ELF-1 (cell line): ENCODE results near the gene ITGB2.
"Not testable (repeated sequence)": the region's sequence is repeated elsewhere in the genome, so short reads cannot be mapped to it uniquely, and the experiment has no call there.

ENCODE experiments used
- DNase-seq: peaks from one replicate; pipeline ENCODE4 v3.0.0-alpha.2; 2016; ENCODE audit warnings: low read depth, low spot score

Gene ITGB2

DNA sequence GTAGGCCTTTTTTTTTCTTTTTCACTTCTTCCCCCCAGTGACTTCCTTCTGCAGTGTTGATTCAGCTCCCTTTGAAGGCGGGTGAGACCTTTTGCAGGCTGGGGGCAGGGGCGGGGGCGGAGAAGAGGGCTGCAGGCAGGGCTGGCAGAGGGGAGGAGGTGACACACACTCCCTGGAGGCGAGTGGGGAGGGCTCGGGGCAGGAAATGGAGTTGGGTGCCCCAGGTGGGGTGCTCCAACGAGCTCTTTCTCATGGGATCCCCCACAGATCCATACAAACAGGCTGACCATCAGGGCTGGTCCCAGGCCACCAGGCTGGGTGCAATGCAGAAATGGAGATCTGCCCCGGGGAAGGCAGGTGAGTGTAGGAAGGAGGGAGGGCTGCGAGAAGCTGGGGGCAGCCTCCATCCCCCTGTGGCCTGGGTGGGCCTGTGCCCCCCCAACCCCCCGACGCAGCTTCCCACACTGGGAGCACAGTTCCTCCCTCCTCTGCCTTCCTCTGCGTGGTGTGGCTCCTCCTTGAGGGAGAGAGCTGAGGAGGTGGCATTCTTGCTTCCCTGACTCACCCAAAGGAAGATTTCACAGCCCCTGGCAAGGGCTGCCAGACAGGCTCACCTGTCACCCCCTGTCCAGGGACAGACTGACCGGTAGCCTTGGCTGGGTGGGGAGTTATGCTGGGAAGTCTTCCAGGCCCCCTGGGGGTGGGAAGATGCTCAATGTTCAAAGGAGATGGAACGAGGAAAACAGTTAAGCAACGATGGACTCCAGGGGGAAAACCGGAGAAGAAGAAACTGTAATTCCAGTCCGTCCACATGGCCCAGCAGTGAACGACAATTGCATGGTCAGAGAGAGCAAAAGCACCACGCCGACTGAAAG is 7.1 kb upstream of the ITGB2 start:
- DNase-seq: peak; percentile 65

DNA sequence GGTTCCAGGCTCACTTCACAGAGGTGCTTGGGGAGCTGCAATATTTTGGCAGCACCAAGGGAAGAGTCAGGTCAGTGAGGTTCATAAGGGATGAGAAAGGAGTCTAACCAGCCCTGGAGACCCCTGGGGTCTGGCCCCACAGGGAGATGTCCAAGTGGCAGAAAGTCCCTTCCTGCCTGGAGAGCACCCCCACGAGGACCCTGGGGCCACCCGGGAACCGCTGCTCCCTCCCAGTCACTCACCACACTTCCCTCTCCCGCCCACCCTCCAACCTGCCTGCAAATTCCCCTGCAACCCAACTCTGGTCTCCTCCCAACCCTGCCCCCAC is 6.5 kb upstream of the ITGB2 start:
- no peak for DNase-seq

DNA sequence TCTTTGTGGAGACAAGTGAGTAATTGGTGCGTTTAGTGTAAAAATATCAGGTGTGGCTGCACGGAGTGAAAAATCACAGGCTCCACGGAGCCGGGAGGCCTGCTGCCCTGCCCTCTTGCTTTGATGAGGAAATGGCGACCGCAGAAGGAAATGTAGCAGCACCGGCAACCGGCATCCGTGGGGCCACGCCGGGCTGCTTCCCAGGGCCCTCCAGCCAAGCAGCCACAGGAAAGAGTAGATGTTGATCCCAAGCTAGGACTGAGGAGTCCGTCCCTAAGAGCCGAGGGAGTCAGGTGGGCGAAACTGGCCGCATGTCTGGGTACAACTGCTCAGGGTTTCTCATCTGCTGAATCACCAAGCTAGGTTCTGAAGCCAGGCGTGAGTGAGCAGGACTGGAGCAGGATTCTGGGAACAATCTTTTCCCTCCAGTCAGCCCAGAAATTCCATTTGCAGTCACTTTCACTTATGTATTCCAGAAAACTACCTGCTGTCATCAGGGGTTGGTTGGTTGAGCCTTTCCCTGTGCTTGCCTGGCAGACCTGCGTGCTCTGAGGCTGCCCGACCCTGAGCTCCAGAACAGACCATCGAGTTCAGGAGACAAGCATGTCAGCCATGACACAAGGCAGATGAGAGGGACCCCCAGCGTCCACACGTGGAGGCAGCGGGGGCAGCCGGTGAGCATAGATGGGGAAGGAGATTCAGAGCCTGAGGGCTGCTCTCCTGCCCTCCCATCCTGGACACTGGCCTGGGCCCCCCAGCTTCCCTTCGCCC is 5.8 kb upstream of the ITGB2 start:
- DNase-seq: no peak

DNA sequence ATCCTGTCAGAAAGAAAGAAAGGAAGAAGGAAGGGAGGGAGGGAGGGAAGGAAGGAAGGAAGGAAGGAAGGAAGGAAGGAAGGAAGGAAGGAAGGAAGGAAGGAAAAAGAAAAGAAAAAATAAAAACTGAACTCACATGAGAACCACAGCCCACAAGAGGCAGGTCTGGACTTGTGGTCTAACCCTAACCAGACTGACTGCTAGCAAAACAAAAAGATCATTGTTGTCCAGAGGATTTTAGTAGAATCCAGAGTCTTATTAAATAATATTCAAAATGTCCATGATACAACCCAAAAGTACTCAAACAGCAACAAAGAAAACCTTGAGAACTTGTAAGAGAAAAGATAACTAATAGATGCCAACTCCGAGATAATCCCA is 4.7 kb upstream of the ITGB2 start:
- no peak for DNase-seq

DNA sequence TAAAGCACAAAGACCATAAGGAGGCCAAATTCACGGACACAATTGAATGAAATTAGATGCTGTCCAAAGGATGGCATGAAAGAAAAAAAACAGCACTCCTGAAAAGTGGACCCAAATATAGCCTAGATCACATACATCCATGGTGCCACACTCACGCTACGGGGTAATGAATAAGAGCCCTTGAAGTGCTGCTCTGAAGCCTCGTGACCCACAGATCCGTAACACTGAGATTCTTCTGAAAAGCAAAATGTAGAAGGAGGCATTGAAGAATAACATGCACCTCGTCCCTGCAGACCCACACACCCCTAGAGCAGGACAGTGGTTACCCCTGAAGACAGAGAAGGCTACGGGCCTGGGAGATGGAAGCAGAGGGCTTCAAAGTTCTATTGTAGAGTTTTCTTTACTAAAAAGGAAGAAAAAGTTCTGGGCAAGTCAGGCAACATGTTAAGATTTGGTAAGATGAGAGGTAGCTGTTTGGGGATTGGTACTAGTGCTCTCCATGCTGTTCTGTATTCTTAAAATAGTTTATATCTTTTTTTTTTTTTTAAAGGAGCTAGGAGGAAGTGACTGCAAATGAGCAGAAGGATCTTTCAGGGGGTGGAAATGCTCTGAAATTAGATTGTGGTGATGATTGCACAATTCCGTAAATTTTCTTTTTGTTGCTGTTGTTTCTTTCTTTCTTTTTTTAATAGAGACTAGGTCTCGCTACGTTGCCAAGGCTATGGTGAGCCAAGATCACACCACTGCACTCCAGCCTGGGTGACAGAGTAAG is 4.1 kb upstream of the ITGB2 start:
- no peak for DNase-seq

DNA sequence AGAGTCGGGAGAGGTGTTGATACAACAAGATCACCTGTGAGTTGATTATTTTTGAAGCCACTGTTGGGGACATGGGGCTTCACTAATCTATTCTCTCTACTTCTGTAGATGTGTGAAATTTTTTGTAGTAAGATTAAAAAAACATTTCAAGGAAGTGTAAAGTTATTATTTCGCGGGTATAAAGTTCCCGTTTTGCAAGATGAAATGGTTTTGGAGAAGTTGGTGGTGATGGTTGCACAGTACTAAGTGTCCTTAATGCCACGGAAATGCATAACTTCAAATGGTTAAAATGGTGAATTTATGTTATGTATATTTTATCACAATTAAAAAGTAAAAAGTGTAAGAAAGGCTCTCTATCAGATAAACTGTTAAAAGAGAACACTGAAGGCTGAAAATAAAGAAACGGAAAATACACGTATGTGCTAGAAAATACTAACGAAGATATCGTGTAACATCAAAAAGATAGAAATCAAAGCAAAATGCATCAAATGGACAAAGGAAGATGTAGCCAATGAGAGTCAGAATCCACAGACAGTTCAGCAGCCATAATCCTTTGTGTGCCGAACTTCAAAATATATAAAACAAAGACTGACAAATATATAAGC is 2.9 kb upstream of the ITGB2 start:
- no peak for DNase-seq

DNA sequence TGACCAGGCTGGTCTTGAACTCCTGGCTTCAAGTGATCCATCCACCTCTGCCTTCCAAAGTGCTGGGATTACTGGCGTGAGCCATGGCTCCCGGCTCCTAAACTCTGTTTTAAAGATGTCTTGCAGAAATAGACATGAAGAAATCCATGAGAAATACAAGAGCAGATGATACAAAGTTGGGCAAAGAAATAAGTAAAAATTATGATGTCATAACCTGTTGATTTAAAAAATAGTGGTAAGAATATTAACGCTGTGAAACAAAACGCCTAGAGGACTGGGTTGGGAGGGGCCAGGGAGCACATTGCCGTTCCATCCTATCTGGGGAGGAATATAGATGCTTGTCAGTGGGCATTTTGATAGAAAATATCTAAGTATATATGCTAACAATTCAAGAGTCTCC is 1.2 kb upstream of the ITGB2 start:
- no peak for DNase-seq

DNA sequence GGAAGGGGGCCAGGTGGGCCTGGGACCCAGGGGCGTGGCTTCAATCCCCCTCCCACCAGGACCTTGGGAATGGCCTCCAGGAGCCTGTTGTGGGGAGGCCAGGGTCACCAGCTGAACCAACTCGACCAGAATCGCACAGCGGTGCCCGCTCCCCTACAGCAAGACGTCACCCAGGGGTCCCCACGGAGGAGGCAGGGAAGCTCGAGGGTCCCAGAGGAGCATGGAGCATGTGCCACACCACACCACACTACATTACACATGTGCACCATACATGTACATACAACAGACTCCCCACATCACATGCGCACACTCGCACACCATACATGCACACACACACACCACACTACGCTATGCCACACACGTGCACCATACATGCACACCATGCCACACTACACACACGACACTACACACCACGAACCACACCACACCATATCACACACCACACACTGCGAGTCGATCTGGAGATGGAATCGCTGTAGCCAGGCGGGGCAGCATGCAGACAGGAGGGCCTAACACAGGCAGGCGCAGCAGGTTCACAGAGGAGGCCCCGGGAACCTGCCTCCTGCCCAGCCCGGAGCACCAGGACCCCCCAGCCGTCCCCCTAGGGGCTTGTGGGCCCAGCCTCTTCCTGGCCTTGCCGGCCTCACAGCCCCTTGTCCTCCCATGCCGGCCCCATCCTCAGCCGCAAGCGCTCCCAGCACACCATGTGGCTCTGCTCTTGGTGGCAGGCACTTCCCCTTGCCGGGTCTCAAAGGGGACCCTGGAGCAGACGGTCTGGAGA is 596 bp downstream of the ITGB2 start:
- DNase-seq: no peak

DNA sequence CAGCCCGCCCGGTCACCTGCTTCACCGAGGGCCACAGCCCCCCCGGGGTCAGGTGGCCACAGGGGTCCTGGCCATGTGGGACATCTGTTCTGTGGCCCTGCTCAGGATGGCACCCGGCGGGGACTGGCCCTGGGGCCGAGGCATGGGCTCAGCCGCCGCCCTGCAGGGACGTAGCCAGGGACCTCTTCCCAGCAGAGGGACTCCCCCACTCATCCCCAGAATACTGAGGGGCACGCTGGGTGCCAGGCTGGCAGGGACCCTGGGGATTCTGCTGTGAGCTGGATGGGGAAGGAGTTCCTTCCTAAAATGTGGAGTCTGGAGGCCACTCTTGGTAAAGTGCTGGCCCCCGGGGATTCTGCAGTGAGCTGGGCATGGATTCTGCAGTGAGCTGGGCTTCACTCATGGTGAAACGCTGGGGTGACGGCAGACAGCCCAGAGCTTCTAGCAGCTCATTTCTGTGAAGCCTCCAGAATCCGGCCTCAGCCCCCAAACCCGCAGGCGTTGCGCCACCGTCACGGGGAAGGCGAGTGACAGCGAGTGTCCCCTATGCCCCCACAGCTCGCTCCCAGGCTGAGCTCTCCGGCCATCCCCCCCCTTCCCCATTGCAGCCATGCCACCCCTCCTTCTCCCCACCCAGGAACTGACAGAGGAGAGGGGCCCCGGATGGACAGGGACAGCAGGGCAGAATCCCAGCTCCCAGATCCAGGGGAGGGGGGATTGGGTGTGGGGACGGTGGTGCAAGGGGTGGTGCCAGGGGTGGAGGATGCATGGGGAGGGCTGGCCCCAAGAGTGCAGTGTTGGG is 1.4 kb downstream of the ITGB2 start:
- no peak for DNase-seq

DNA sequence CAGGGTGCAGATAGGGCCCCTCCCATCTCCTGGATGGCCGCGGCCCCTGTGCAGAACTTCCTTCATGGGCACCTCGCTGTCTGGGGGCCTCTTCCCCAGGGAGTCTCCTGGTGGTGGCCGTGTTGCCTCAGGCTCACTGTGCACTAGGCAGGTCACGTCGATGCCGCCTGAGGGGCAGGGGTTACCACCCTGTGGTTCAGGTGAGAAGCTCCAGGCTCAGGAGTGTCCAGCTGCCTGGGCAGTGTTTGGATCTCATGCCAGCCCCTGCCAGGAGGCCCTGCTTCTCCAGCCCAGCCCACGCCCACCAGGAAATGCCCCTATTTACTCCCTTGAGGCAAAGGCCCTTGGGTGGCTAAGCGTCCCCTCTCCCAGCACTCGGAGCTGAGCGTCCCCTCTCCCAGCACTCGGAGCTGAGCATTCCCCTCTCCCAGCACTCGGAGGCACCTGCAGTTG is 2.1 kb downstream of the ITGB2 start:
- DNase-seq: no peak

DNA sequence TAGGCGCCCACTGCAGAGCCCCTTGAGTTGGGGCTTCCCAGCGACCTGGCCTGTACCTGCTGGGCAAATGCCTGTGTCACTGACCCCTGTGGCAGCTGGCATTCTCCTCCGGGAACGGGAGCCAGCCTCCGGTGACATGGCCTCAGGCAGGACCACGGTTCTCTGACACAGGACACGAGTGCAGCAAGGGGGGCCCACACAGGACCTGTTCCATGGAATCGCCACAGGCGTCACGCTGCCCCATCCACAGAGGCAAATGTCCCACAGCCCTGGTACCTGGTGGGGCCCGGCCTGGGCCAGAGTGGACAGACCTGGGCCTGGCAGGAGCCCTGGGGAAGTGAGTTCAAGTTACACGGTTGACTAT is 2.6 kb downstream of the ITGB2 start:
- no peak for DNase-seq

DNA sequence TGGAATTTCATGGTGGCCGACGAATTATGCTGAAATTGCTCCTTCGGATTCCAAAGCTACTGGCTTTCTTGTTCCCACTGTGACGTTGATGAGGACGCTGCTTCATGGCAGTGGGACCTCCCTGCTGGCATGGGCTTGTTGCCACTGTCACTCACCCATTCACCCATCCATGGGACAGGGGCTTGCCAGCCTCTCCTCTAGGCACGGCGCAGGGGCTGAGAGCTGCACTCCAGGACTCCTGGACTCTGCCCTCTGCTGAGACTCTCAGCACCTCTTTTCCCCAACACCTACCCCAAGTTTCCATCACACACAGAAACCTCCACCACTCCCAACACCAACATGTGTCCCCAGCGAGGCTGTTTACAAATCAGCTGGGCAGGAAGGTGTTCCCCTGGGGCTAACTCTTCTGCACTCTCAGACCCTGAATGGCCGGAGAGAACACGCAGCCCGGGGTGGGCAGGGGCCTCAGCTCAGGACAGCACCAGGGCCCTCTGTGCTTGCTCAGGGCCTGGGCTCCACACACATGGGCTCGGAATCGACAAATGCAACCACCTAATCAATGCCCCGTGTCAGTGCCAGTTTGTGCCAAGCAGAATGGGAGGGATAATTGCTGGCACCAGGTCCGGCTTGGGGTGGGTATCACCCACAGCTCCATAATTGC is 3.1 kb downstream of the ITGB2 start:
- DNase-seq: no peak

DNA sequence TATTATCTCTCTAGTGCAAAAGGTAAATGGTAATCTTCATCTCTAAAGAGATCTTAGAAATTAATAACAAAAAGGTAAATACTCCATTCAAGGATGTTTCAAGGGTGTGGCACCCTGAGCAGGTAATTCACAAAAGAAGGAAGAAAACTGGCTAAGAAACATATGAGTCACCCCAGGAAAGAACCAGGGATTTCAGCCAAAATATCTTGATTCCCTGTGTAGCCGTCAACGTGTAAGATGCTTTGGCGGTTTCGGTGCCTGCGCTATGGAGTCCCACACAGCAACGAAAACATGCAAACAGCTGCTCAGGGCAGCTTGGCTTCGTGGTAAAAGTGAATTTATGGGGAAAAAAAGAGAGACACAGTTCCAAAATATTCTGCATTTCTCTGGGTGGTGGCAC is 3.7 kb downstream of the ITGB2 start:
- no peak for DNase-seq

DNA sequence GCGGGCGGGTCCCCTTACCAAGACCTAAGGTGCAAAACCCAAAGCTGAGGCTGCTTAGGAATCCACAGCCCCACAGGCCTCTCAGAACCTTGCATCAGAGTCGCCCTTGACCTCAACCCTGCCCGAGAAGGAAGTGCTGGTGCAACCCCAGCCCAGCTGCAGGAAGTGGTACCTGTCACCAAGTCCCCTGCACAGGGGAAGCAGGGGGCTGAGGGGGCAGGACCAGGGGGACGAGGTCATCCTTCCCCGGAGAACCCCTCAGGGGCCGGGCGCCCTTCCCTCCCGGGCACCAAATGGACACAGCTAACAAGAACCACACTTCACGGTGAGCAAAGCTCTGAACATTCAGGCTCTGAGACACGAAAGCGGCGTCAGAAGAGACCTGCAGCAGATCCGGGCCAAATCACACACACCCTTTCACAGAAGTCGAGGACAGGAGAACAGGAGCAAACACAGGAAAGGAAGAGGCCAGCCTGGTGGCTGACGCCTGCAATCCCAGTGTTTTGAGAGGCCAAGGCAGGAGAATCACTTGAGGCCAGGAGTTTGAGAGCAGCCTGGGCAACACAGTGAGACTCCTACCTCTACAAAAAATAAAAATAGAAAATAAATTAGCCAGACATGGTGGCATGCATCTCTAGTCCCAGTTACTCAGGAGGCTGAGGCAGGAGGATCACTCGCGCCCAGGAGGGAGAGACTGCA is 6.4 kb downstream of the ITGB2 start:
- no peak for DNase-seq

DNA sequence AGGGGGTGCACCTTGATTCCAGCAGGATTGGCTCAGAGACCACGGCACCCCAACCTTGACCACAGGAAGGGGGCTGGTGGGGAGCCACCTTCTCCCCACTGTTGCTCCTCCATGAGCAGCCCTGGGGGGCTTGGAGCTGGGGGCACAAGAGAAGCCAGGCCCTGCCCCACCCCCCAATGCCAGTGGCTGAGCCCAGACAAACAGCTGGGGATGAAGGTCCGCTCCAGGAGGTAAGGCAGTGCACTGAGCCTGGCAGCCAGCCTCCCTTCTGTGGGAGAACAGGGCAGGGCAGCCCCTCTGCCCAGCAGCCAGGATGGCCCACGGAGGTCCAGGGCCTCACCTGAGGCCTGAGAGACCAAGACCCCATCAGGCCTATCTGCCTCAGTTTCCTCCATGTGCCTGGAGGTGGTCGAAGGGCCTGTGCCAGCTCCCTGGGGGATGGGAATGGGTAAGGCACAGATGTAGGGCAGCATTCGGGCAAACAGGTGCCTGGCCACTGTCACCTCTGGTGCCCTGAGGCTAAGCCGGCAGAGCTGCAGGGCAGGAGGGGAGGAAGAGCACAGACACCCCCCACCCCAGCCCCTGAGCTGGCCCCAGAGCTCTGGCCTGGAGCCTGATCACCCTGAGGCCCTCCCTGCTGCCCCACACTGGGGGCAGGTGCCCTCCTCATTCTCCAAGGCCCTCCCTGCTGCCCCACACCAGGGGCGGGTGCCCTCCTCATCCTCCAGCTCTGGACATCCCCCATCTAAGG is 7.1 kb downstream of the ITGB2 start:
- DNase-seq: no peak

DNA sequence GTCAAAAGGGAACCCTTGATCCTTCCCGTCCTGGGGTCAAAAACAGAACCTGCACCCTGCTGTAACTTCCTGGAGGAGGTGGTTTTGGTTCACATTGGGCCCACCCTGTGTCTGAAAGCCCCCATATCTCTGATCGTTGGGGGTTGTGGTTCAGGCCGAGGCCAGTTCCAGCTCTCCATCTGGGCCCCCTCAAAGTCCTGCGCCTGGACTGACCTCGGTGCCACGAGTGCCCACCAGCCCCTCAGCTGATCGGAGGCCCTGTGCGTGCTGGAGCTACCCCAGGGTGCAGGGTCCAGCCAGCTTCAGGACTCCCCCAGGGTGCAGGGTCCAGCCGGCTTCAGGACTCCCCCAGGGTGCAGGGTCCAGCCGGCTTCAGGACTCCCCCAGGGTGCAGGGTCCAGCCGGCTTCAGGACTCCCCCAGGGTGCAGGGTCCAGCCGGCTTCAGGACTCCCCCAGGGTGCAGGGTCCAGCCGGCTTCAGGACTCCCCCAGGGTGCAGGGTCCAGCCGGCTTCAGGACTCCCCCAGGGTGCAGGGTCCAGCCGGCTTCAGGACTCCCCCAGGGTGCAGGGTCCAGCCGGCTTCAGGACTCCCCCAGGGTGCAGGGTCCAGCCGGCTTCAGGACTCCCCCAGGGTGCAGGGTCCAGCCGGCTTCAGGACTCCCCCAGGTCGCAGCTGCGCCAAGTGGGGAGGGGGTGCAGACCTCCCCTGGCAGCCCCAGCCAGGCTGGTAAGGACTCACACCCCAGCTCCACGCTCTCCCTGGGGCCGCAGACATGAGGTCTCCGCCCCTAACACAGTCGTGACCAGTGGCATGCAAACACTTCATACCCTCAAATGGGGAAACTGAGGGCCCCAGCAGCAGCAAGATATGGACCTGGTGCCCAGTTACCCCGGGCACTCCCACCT is 7.9 kb downstream of the ITGB2 start:
- DNase-seq: not testable (repeated sequence)

DNA sequence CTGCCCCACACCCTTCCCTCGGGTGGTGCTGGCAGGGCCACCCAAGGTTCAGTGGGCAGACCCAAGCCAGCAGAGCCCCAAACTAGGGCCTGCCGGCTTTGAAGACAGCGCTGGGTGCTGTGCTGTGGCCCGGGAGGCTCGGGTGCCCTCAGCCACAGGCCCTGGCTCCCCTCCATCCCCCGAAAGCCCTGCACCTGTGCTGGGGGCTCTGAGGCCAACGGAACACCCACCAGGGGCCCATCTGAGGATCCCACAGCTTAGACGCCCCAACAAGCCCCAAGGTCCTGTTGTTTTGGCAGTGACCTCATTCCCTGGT is 8.6 kb downstream of the ITGB2 start:
- no peak for DNase-seq
